ENCODE data around the gene RASA4.
"Not testable (repeated sequence)": the region's sequence is repeated elsewhere in the genome, so short reads cannot be mapped to it uniquely, and the experiment has no call there.

RASA4 gene

GRCh38 chr7:102606848-102607247 lies 9.7 kb downstream of the RASA4 start:
- DNase-seq (ENCODE audit: low read depth), result not testable (repeated sequence)

- not testable (repeated sequence) for DNase-seq (ENCODE audit: low read depth)
These were observed 12.0 kb downstream of the RASA4 start for GRCh38 chr7:102604431-102605145.

GRCh38 chr7:102602317-102602716 lies 14.2 kb downstream of the RASA4 start:
- DNase-seq (ENCODE audit: low read depth), result not testable (repeated sequence)

- not testable (repeated sequence) for DNase-seq (ENCODE audit: low read depth)
These were observed 16.9 kb downstream of the RASA4 start for GRCh38 chr7:102599699-102600098.

- not testable (repeated sequence) for DNase-seq (ENCODE audit: low read depth)
These were observed 20.5 kb downstream of the RASA4 start for GRCh38 chr7:102596036-102596435.

- not testable (repeated sequence) for DNase-seq (ENCODE audit: low read depth)
These were observed 22.8 kb downstream of the RASA4 start for GRCh38 chr7:102593637-102594334.

GRCh38 chr7:102592477-102593019 lies 24.0 kb downstream of the RASA4 start:
- not testable (repeated sequence) for DNase-seq (ENCODE audit: low read depth)

GRCh38 chr7:102589857-102590256 lies 26.7 kb downstream of the RASA4 start:
- DNase-seq (ENCODE audit: low read depth), result not testable (repeated sequence)

GRCh38 chr7:102583495-102583894 lies 33.1 kb downstream of the RASA4 start:
- DNase-seq (ENCODE audit: low read depth), result not testable (repeated sequence)

GRCh38 chr7:102581722-102582121 lies 34.8 kb downstream of the RASA4 start:
- DNase-seq (ENCODE audit: low read depth), result not testable (repeated sequence)

GRCh38 chr7:102578486-102578885 lies 38.1 kb downstream of the RASA4 start:
- not testable (repeated sequence) for DNase-seq (ENCODE audit: low read depth)

- not testable (repeated sequence) for DNase-seq (ENCODE audit: low read depth)
These were observed 39.0 kb downstream of the RASA4 start for GRCh38 chr7:102577315-102578240.

- not testable (repeated sequence) for DNase-seq (ENCODE audit: low read depth)
These were observed 40.2 kb downstream of the RASA4 start for GRCh38 chr7:102576363-102576762.

GRCh38 chr7:102574607-102575006 lies 41.9 kb downstream of the RASA4 start:
- not testable (repeated sequence) for DNase-seq (ENCODE audit: low read depth)

- peak; percentile 52 for DNase-seq (ENCODE audit: low read depth)
These were observed 44.0 kb downstream of the RASA4 start, which contains the start of gene POLR2J3 for GRCh38 chr7:102572261-102573239. Gene POLR2J3 (minus strand): TSS chr7:102572583. CDS start chr7:102572521, 62 bp downstream.

GRCh38 chr7:102568620-102569019 lies 47.9 kb downstream of the RASA4 start:
- not testable (repeated sequence) for DNase-seq (ENCODE audit: low read depth)

- not testable (repeated sequence) for DNase-seq (ENCODE audit: low read depth)
These were observed 65.6 kb downstream of the RASA4 start, which contains the start of gene SPDYE2 for GRCh38 chr7:102550808-102551422. Gene SPDYE2 (plus strand): TSS chr7:102551226. CDS start chr7:102553256, 2,030 bp downstream.

GRCh38 chr7:102546353-102546752 lies 70.2 kb downstream of the RASA4 start:
- DNase-seq (ENCODE audit: low read depth), result not testable (repeated sequence)

- DNase-seq (ENCODE audit: low read depth), result not testable (repeated sequence)
These were observed 71.3 kb downstream of the RASA4 start for GRCh38 chr7:102545288-102545687.

- not testable (repeated sequence) for DNase-seq (ENCODE audit: low read depth)
These were observed 72.2 kb downstream of the RASA4 start for GRCh38 chr7:102544372-102544771.
